Hematopoietic multipotent progenitor cell treated with erythropoietin and hydrocortisone succinate and interleukin-3 and kit ligand, for 15 days (in vitro differentiated cells): ENCODE results near the gene ZFPL1.

Experiments used
- DNase-seq: peaks from one replicate; pipeline ENCODE4 v3.0.0-alpha.2; 2015; ENCODE audit warnings: low spot score

ZFPL1 gene

GRCh38 chr11:65083834-65084597 is at the start of gene ZFPL1, which contains the start of gene CDCA5:
TSS of gene ZFPL1 (plus strand) at chr11:65084222. CDS start at chr11:65084699, 477 bp downstream.
TSS of gene CDCA5 (minus strand) at chr11:65084040. CDS start at chr11:65083978, 62 bp downstream.
- DNase-seq = peak; percentile 98

DNA sequence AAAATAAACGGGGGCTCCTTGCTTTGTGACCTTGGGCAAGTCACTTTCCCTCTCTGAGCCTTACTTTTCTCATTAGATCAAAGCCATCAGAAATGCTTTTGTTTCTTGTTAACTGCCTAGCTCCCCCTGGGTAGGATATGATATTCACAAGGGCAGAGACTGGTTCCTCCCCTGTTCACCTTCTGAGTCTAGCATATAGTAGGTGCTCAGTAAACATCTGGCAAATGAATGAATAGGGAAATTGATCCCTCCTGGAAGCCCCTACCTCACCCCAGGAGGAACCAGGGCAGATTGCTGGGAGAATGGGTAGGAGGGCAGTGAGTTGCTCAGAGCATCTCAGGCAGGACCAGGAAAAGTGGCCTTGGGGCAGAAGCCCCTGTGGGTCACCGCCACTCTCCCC is 49.6 kb upstream of the ZFPL1 start:
- no peak for DNase-seq

GRCh38 chr11:65035579-65035978 is 48.4 kb upstream of the ZFPL1 start:
- no peak for DNase-seq

DNA sequence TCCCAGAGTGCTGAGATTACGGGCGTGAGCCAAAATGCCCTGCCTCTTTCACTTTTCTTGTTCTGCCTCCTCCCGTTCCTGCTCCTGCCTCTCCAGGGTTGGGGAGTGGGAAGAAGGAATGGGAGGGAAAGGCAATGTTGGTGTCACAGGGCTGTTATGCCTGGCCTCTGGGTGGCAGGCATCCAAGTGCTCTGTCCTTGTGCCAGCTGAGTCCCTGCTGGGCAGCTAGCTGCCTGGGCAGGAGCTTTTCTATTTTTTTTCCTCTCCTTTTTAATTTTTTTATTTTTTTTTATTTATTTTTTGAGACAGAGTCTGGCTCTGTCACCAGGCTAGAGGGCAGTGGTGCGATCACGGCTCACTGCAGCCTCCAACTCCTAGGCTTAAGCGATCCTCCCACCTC is 47.1 kb upstream of the ZFPL1 start:
- DNase-seq = no peak

- DNase-seq = no peak
Observed at GRCh38 chr11:65040520-65040846, 43.5 kb upstream of the ZFPL1 start.

GRCh38 chr11:65040847-65041622 is 43.0 kb upstream of the ZFPL1 start, which contains the start of gene SAC3D1:
TSS of gene SAC3D1 (plus strand) at chr11:65041210. CDS start at chr11:65041293, 83 bp downstream.
- DNase-seq = peak; percentile 90

GRCh38 chr11:65042891-65043290 is 41.1 kb upstream of the ZFPL1 start:
- no peak for DNase-seq

- no peak for DNase-seq
Observed at GRCh38 chr11:65043881-65044501, 40.0 kb upstream of the ZFPL1 start.

GRCh38 chr11:65045061-65045460 is 39.0 kb upstream of the ZFPL1 start:
- no peak for DNase-seq

GRCh38 chr11:65045728-65046127 is 38.3 kb upstream of the ZFPL1 start:
- no peak for DNase-seq

DNA sequence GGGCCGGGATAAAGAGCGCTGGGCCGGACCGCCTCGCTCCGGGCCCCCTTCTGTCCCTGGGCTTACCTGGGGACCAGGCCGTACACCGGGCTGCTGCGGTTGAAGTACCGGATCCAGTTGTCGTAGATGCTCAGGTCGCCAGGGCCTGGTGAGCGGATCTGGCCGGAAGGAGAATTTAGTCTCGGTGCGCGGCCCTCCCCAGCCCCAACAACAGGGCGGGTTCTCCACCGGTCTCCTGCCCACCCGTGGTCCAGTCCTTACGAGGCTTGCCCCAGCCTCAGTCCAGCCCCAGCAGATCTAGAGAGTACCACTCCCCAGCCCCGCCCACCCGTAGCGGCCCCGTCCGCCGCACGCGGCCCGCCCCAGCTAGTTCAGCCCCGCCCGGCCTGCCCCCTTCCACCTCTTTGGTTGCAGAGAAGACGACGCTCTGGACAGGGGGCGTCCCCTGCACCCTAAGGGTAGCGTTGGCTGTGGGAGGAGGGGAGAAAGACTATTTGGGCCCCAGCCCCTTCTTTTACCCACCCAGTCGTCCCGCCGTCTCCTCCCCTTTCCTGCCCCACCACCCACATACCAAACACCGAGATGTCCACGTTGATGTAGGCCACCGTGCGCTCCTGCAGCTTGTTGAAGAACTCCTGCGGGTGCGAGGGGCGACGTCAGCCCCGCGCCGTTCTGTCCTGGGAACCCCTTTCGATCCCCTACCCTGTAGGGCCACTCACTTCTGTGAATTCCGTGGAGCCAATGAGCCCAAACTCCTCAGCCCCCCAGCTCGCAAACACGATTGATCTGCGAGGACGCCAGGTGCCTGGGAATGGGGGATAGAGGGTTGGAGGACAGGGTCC is 36.2 kb upstream of the ZFPL1 start:
- no peak for DNase-seq

GRCh38 chr11:65051398-65051858 is 32.6 kb upstream of the ZFPL1 start:
- no peak for DNase-seq

DNA sequence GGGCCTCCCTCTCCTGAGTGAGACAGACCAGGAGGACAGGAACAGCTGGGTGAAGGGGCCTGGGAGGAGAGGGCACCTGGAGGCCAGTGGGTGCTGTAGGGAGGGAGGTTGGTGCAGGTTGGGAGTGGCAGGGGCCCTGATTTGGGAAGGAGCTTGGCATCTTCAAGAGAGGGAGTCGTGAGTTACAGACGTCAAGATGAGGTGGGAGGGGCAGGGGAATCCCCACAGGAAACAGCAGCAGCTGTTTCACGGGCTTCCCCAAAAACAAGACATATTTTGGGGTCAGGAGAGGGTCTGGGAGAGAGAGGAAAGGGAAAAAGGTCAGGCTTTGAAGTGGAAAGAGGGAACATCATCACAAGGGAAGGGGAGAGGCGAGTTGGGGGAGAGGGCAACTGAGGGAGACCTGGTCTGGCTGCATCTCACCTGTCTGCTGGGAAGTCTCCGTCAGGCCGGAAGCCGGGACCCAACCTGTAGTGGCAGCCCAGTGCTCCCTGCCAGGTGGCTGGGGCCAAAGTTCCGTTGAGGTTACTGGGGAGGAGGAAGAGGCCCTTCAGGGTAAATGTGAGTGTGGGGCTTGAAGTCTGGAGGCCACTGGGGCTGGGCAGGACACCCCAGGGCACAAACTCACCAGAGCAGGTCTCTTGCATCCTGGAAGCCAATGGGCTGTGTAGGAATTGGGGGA is 30.1 kb upstream of the ZFPL1 start:
- no peak for DNase-seq

DNA sequence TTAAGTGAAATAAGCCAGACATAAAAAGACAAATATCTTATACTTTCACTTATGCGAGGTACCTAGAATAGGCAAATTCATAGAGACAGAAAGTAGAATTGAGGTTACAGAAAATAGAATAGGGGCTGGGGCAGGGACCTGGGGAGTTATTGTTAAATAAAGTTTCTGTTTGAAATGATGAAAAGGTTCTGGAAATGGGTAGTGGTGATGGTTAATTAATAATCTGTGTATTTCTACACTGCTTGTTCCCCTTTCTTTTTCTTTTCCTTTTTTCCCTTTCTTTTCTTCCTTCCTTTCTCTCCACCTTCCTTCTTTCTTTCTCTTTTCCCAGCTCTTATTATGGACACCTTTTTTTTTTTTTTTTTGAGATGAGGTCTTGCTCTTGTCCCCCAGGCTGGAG is 28.5 kb upstream of the ZFPL1 start:
- DNase-seq = no peak

DNA sequence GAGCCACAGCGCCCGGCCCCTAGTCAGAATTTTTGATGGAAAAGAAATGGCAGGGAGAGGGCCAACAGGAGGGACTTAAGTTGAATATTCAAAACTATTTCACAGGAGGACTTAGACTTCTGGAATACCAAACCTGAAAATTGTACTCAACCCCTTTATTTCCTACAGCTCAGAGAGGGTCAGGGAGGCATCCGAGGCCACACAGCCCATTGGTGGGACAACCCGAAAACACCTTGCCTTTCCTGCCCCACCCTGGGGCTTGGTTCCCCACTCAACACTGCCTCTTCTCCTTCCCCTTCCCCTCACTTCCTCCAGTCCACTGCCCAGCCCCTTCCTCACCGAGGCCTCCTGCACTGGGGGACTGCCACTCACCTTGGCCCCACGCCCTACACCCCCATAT is 27.0 kb upstream of the ZFPL1 start:
- DNase-seq = no peak

GRCh38 chr11:65057526-65057925 is 26.5 kb upstream of the ZFPL1 start:
- no peak for DNase-seq

- no peak for DNase-seq
Observed at GRCh38 chr11:65058012-65058411, 26.0 kb upstream of the ZFPL1 start.

- DNase-seq = no peak
Observed at GRCh38 chr11:65058419-65059054, 25.5 kb upstream of the ZFPL1 start, which contains the start of gene NAALADL1. TSS of gene NAALADL1 (minus strand) at chr11:65058553. CDS start at chr11:65058521, 32 bp downstream.

DNA sequence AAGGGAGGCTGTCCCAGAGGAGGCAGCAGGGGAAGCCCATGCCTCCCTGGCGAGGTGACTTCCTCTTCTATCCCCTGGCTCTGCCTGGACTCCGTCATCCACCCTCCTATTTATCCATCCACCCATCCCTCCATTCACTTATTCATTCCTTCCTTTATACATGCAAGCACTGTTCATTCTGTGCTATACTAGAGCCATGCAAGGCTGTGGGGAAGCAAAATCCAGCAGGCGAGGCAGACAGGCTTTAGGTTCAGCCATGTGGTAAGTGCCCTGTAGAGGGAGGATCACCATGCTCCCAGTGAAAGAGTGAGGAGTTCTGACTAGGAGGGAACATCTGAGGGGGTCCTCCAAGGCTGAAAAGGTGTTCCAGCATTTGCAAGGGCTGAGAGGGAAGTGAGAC is 24.5 kb upstream of the ZFPL1 start:
- DNase-seq = no peak

- DNase-seq = no peak
Observed at GRCh38 chr11:65059959-65060824, 23.8 kb upstream of the ZFPL1 start.
